Ovary (tissue), 9 donors: Measurements from ENCODE around the gene KRAS. TPM values are rescaled to one million over a fixed set of nuclear protein-coding genes. Genes with fewer than 3 reads are reported as not detected.

Experiments used
- DNase-seq, 5 donors: peaks; one replicate each; pipeline ENCODE4 v3.0.0-alpha.2; 2019 to 2020
- H3K27ac ChIP-seq, 2 donors: fragments of 200-600 bp; one replicate each; pipeline versions ENCODE4 v1.5.1 to v1.8.0; 2019 to 2022
- H3K27me3 ChIP-seq: fragments of 200-600 bp; one replicate; pipeline ENCODE4 v1.8.0; 2022
- H3K36me3 ChIP-seq: fragments of 200-600 bp; sonication (generic); one replicate; pipeline ENCODE4 v1.5.1; 2019
- H3K4me1 ChIP-seq: one replicate; pipeline ENCODE4 v1.8.1; 2013; ENCODE audit warnings: mild to moderate bottlenecking, moderate library complexity; ENCODE audit not compliant: insufficient read depth
- H3K4me3 ChIP-seq: fragments of 200-600 bp; sonication (generic); one replicate; pipeline ENCODE4 v1.5.1; 2017
- H3K9me3 ChIP-seq, 2 donors: fragments of 200-600 bp in 1 of 2; sonication (generic) in 1 of 2; one replicate each; pipeline versions ENCODE4 v1.5.1 to v1.8.1; 2013 to 2019; ENCODE audit warnings: mild to moderate bottlenecking in 1 of 2, moderate library complexity in 1 of 2
- EP300 ChIP-seq: sonication (generic); formaldehyde crosslinking; IDR thresholded peaks from one replicate; pipeline ENCODE4 v1.6.1; 2017; ENCODE audit warnings: antibody characterized with exemption
- POLR2A ChIP-seq: fragments of 450-650 bp; IDR thresholded peaks from one replicate; pipeline ENCODE4 v1.6.1; 2017; ENCODE audit warnings: antibody characterized with exemption, mild to moderate bottlenecking, moderate library complexity
- WGBS, 3 donors: extraction: QIAGEN DNeasy Blood & Tissue Kit in 1 of 3; methylation state at CpG; one replicate each; pipeline versions ENCODE4 v1.1.5 to v1.1.7; 2013 to 2017; 5-methylcytosine and 5-hydroxymethylcytosine counted together
- intact Hi-C, 4 donors: fragments of 100-400 bp; cut with DNase I; formaldehyde crosslinking; loops; one replicate each; pipeline versions ENCODE4 v1.11.0 to v1.15.1; 2022 to 2023
- polyA plus RNA-seq, 2 donors: library from polyadenylated mRNA; stranded (reverse); fragments of 200-250 nt in 1 of 2; fragments of 350-450 nt in 1 of 2; fragmentation: Illumina TruSeq in 1 of 2; extraction: RNeasy Lipid Tissue Mini Kit (QIAGEN cat#74804) in 1 of 2; gene quantifications; one replicate each; pipeline ENCODE4 v1.2.3, GENCODE V29; 2013 to 2014
- total RNA-seq, 7 donors: library from RNA; depleted of rRNA in 2 of 7; stranded (reverse); fragments of >200 nt in 2 of 7; fragmentation: NEBNext Ultra II Directional in 3 of 7; extraction: Animal tissue kit (Norgen Biotek cat#: 25700) in 3 of 7; gene quantifications; one replicate each; pipeline versions ENCODE4 v1.1.0 to v1.2.4, GENCODE V29; 2016 to 2023
- TF ChIP-seq, protein P1 (sequence below), 3 donors: fragments of 450-650 bp in 2 of 3; fragments of 200-600 bp in 1 of 3; IDR thresholded peaks; one replicate each; pipeline versions ENCODE4 v1.5.1 to v1.8.0; 2016 to 2022; ENCODE audit warnings: antibody characterized with exemption in 3 of 3, mild to moderate bottlenecking in 1 of 3
- donor health status: DM: no; HTN: no; CAD: no; lungs with moderate emphysema.
- donor health status: DM: no; HTN: no; CAD: no.
- donor health status: Bipolar disorder and iron deficiency.
- donor health status: DM: yes; HTN: yes; CAD: no.
- donor health status: DM: no; HTN: no; CAD: no.
- donor health status: DM: yes; HTN: yes; CAD: no.

KRAS gene
- total and polyA plus RNA-seq, 9 donors: 5.6 to 28.2 (median 15.4) TPM

DNA sequence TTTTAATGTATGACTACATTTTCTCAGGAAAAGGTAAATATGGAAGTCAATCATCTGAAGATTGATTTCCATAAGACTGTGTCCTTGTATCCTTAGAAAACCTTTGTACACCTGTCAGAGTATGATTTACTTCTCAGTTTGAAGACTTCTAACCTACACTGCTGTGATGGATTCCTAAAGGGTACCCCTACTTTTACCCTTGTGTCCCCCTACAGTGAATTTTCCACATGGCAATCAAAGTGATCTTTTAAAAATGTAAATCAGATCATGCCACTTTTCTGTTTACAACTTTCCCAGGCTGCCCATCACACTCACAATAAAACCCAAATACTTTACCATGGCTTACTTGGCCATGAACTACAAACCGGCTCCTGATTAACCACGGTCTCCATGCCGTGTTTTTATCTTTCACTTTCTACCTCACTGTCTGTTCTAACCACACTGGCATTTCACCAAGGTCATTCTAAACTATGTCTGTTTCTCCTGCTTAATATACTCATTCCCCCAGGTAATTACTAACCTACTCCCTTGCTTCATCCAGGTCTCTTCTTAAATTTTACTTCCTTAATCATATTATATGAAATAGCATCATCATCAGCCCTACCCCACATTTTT is 63.8 kb downstream of the KRAS start:
- Histone ChIP-seq H3K4me3 (no peak overlapping the region), H3K36me3 (no peaks in the 10 kb centered on the region), H3K27ac (no peak overlapping the region), H3K4me1 (no peaks in the 10 kb centered on the region), H3K27me3 (no peaks in the 10 kb centered on the region), H3K9me3 (no peaks in the 10 kb centered on the region)
- DNase-seq: no peak
- WGBS, 3 donors: 14 to 28% (median 14%) methylated on average over 3 of the region's 3 CpGs
- TF ChIP-seq POLR2A (no peak), EP300 (no peak)
- TF ChIP-seq, protein P1, sequence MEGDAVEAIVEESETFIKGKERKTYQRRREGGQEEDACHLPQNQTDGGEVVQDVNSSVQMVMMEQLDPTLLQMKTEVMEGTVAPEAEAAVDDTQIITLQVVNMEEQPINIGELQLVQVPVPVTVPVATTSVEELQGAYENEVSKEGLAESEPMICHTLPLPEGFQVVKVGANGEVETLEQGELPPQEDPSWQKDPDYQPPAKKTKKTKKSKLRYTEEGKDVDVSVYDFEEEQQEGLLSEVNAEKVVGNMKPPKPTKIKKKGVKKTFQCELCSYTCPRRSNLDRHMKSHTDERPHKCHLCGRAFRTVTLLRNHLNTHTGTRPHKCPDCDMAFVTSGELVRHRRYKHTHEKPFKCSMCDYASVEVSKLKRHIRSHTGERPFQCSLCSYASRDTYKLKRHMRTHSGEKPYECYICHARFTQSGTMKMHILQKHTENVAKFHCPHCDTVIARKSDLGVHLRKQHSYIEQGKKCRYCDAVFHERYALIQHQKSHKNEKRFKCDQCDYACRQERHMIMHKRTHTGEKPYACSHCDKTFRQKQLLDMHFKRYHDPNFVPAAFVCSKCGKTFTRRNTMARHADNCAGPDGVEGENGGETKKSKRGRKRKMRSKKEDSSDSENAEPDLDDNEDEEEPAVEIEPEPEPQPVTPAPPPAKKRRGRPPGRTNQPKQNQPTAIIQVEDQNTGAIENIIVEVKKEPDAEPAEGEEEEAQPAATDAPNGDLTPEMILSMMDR (IDR thresholded peaks at IDR 0.05): no peak
- intact Hi-C loops: no loop called here

DNA sequence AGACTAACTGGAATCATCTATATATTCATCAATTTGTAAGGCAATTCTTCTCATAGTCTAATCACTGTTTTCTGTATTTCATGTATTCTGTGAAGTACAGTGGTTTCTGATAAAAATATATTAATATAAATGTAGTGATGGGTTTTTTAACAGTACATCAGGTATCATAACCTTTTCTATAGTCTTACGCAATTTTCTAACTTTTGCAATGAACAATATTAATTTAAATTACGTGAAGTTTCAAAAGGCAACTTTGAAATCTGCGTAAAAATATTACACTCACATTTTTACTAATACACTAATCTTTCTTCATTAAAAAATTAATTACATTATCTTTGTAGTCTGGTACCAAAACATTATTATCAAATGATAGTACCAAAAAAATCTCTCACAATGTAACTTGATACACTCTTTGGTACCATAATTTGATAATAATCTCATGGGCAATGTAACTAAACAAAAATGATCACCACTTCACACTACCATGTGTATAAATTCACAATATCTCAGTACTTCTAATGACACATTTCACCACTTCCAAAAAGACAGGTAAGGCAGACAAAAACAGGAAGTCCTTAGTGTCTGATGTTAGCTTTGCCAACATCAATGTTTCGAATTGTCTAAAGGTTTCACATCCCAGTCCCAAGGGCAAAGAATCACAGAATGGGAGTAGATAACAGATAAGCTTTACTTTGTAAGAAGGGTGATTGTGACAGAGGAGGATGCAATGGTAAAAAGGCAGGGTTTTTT is 64.5 kb downstream of the KRAS start:
- no peaks in the 10 kb centered on the region for H3K36me3 ChIP-seq
- WGBS, 3 donors: 72 to 99% (median 94%) methylated on average over 4 of the region's 4 CpGs
- H3K4me1 ChIP-seq: no peaks in the 10 kb centered on the region
- DNase-seq: no peak
- no peak overlapping the region for H3K27ac ChIP-seq
- TF ChIP-seq POLR2A (no peak), EP300 (no peak)
- TF ChIP-seq, protein P1 (IDR thresholded peaks at IDR 0.05): no peak
- no peaks in the 10 kb centered on the region for H3K27me3 ChIP-seq
- H3K4me3 ChIP-seq: no peak overlapping the region
- no peaks in the 10 kb centered on the region for H3K9me3 ChIP-seq
- intact Hi-C loops: no loop called here

GRCh38 chr12:25184132-25184531 is 66.6 kb downstream of the KRAS start:
- Histone ChIP-seq H3K4me3 (no peak overlapping the region), H3K36me3 (no peaks in the 10 kb centered on the region), H3K27ac (no peak overlapping the region), H3K9me3 (no peaks in the 10 kb centered on the region), H3K4me1 (no peaks in the 10 kb centered on the region), H3K27me3 (no peaks in the 10 kb centered on the region)
- no peak for TF ChIP-seq POLR2A
- TF ChIP-seq EP300: no peak
- TF ChIP-seq, protein P1 (IDR thresholded peaks at IDR 0.05): no peak
- intact Hi-C loops: no loop called here
- DNase-seq: no peak
- WGBS, 3 donors: 45 to 92% (median 72%) methylated on average over 2 of the region's 2 CpGs

DNA sequence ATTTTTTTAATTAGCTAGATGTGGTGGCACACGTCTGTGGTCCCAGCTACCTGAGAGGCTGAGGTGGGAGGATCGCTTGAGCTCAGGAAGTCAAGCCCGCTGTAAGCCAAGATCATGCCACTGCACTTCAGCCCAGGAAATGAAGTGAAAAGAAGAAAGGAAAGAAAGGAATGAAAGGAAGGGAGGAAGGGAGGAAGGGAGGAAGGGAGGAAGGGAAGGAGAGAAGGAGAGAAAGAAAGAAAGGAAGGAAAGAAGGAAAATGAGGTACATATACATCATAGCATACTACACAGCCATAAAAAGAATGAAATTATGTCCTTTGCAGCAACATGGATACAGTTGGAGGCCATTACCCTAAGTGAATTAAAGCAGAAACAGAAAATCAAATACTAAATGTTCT is 68.0 kb downstream of the KRAS start:
- Histone ChIP-seq H3K27ac (no peak overlapping the region), H3K27me3 (no peaks in the 10 kb centered on the region), H3K36me3 (no peaks in the 10 kb centered on the region), H3K4me1 (no peaks in the 10 kb centered on the region), H3K9me3 (no peaks in the 10 kb centered on the region), H3K4me3 (no peak overlapping the region)
- 75 to 76% (median 75%) methylated on average over 3 of the region's 3 CpGs for WGBS, 3 donors
- DNase-seq: no peak
- TF ChIP-seq POLR2A (no peak), EP300 (no peak)
- TF ChIP-seq, protein P1 (IDR thresholded peaks at IDR 0.05): no peak
- intact Hi-C loops: no loop called here
